ENCODE data around the gene AAMP.
A peak's percentile ranks its signal among the peaks of the same experiment; 100 is the strongest.

AAMP gene

GRCh38 chr2:218217360-218218267 is 52.3 kb downstream of the AAMP start:
- H3K27ac ChIP-seq (ENCODE audit: low read depth, low read length) = peak overlapping the region; percentile 87
- no peaks in the 10 kb centered on the region for H3K9me3 ChIP-seq (ENCODE audit: control insufficient read depth, insufficient read depth, low read length)
- peak overlapping the region; percentile 94 for H3K4me3 ChIP-seq (ENCODE audit: low read depth, low read length)
- peaks cover 16% of the 10 kb centered on the region for H3K4me1 ChIP-seq (ENCODE audit: control insufficient read depth, insufficient read depth, low read length)
- H3K27me3 ChIP-seq (ENCODE audit: control insufficient read depth, insufficient read depth, low read length) = no peaks in the 10 kb centered on the region
- H3K9ac ChIP-seq (ENCODE audit: low read depth, low read length) = peak overlapping the region; percentile 60
- peaks cover 13% of the 10 kb centered on the region for H3K36me3 ChIP-seq (ENCODE audit: control insufficient read depth, insufficient read depth, low read length)

- H3K36me3 ChIP-seq (ENCODE audit: control insufficient read depth, insufficient read depth, low read length) = peaks cover 10% of the 10 kb centered on the region
- peak within 1 kb of the TSS; percentile 60 for H3K9ac ChIP-seq (ENCODE audit: low read depth, low read length)
- peaks cover 16% of the 10 kb centered on the region for H3K4me1 ChIP-seq (ENCODE audit: control insufficient read depth, insufficient read depth, low read length)
- H3K27me3 ChIP-seq (ENCODE audit: control insufficient read depth, insufficient read depth, low read length) = no peaks in the 10 kb centered on the region
- peak within 1 kb of the TSS; percentile 94 for H3K4me3 ChIP-seq (ENCODE audit: low read depth, low read length)
- peak within 1 kb of the TSS; percentile 87 for H3K27ac ChIP-seq (ENCODE audit: low read depth, low read length)
- no peaks in the 10 kb centered on the region for H3K9me3 ChIP-seq (ENCODE audit: control insufficient read depth, insufficient read depth, low read length)
Measured at GRCh38 chr2:218216674-218217359, 53.1 kb downstream of the AAMP start, which contains the start of gene ARPC2. ARPC2 (plus strand) TSS chr2:218217189; CDS start chr2:218217471, 282 bp downstream.

DNA sequence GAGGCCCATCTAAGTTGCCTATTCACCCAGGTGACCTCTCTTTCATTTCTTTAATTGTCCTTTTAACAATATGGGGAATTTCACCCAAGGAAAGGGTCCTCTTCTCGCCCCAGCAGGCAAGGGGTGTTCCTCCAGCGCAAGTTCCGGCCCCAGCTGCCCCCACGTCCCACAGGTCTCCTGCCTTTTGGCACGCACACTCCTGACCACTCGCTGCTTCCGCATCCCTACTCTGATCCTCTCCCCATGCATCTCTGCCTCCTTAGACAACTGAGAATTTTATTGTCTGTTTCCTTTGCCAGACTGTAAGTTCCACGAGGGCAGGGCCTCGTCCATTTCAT is 53.6 kb downstream of the AAMP start:
- Histone ChIP-seq H3K27ac (ENCODE audit: low read depth, low read length) (peak overlapping the region; percentile 87), H3K27me3 (ENCODE audit: control insufficient read depth, insufficient read depth, low read length) (no peaks in the 10 kb centered on the region), H3K4me1 (ENCODE audit: control insufficient read depth, insufficient read depth, low read length) (peaks cover 16% of the 10 kb centered on the region), H3K9ac (ENCODE audit: low read depth, low read length) (no peak overlapping the region), H3K9me3 (ENCODE audit: control insufficient read depth, insufficient read depth, low read length) (no peaks in the 10 kb centered on the region), H3K36me3 (ENCODE audit: control insufficient read depth, insufficient read depth, low read length) (peaks cover 9% of the 10 kb centered on the region), H3K4me3 (ENCODE audit: low read depth, low read length) (peak overlapping the region; percentile 94)

Measured in HUES48 (cell line).